HG03095 (cell line): ENCODE measurements around the gene TMC5.

ENCODE experiments used
- ATAC-seq: cut with Tn5 transposase; IDR thresholded peaks from one replicate; pipeline ENCODE4 v1.9.1; 2021; ENCODE audit warnings: moderate library complexity; ENCODE audit not compliant: unreplicated experiment

Gene TMC5

DNA sequence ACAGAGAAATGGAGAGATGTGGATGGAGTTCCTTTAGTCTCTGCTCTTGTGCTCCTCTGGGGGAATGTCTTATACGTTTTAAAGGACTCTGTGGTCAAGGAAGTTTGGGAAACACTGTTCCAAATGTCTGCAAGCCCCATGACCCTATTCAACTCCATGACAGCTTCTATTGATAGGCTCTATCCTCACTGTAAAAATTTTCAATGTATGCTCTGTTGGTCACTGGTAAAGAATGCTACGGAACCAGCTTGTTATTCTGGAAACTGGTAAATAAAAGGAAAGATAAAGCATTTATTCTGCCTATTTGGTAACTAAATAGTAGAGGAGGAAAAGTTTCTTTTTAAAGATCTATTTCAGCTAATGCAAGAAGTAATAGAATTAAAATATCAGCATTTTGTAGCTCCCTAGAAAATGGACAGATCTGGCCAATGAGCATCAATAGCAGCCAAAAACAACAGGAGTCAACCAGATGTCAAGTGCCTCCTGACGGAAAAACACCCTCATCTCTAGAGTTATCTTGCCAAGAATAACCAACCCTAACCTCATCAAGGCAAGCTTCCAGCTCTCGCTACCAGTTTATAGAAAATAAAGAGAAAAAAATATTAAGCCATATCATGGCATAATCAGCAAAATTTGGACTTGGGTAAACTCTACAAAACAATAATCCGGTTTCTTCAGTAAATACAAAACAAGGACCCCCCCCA lies 88.1 kb downstream of the TMC5 start:
- no peak for ATAC-seq

DNA sequence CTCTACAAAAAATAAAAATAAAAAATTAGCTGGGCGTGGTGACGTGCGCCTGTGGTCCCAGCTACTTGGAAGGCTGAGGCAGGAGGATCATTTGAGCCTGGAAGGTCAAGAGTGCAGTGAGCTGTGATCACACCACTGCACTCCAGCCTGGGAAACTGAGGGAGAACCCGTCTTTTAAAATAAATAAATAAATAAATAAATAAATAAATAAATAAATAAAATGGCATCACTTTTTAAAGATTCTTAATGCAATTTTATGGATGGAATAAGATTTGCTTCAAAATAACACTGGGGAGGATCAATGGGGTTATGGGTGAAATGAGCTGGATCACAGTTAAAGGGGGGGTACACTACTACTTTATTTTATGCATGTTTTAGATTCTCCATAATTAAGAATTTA lies 89.3 kb downstream of the TMC5 start:
- no peak for ATAC-seq

DNA sequence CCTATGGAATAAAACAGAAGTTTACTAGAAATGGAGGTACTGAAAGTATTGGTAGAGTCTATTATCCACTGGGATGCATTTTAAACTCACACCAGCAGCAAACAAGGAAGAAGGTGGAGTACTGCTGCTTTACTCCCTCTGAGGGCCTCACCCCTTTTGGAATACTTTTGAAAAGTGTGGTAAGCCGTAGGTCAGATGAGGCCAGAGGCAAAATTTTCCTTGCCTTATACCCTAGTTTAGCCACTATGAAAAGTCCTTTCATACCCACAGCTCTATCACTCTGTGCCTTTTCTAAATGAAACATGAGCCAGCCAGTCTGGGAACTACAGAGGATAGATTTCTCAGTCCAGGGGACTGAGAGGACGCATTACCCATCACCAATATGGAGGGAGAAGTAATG lies 90.2 kb downstream of the TMC5 start:
- no peak for ATAC-seq

DNA sequence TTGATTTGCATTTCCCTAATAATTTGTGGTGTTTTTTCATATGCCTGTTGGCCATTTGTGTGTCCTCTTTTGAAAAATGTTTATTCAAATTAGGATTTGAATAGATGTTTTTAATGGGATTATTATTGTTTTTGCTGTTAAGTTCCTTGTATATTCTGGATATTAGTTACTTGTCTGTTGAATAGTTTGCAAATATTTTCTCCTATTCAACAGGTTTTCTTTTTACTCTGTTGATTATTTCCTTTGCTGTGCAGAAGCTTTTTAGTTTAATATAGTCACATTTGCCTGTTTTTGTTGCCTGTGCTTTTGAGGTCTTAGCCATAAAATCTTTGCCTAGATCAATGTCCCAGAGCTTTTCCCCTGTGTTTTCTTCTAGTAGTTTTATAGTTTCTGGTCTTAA lies 94.6 kb downstream of the TMC5 start:
- no peak for ATAC-seq

DNA sequence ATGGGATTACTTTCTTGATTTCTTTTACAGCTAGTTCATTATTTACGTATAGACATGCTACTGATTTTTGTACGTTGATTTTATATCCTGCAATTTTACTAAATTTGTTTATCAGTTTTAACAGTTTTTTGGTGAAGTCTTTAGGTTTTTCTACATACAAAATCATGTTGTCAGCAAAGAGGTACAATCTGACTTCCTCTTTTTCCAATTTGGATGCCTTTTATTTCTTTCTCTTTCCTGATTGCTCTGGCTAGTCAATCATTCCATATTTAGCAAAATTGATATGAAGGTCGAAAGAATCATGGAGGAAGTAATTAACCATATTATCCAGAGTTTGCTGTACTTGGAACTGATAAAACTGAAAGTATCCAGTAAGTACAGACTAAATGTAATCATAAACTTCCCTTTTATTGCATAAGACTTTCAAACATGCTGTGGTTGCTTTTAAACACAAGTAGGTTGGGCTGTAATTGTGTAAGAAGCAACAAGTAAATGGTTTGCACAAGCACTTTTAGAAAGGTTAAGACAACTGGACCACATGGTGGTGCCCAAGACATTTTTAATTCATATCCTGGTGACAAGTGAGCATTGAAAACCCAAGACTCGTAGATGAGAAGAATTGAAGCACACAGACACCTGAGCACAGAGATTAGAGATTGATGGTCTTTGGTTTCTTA lies 95.8 kb downstream of the TMC5 start:
- ATAC-seq = no peak

DNA sequence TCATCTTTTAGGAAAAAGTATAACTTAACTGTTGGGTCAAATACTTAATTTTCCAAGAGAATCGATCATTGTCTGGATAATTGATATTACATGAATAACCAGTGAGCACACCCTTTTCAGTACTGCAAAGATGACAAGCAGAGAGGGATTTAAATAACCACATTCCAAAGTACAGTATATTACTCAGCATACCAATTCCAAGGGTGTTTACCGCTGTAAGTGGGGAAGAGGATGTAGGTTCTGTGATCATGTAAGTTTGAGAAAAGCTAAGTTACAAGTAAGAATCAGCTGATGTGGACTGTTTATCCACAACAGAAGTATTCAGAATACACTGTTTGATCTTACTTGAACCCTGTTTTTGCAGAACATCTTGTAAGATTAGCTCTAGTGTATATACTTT lies 98.1 kb downstream of the TMC5 start:
- no peak for ATAC-seq

DNA sequence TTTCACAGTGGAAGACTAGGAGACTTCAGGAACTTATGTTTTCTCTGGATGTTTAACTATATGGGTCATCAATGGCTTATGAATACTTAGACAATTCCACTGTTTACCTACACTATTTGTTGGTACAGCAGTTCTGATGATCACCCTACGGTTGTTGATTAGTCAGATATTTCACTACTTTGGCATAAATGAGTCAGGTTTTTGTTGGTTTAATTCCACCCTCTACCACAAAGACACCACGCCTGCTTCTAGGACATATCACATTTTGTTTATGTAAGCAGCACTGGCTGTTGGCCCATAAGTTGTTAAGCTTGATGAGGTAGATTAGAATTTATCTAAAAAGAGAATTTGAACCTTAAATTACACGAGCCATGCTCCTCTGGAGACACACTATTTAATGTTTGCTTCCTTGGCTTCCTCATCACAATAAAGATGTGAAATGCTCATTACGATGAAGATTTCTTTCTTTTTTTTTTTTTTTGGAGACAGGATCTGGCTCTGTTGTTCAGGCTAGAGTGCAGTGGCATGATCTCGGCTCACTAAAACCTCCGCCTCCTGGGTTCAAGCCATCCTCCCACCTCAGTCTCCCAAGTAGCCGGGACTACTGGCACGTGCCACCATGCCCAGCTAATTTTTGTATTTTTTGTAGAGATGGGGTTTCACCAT lies 99.9 kb downstream of the TMC5 start:
- no peak for ATAC-seq

DNA sequence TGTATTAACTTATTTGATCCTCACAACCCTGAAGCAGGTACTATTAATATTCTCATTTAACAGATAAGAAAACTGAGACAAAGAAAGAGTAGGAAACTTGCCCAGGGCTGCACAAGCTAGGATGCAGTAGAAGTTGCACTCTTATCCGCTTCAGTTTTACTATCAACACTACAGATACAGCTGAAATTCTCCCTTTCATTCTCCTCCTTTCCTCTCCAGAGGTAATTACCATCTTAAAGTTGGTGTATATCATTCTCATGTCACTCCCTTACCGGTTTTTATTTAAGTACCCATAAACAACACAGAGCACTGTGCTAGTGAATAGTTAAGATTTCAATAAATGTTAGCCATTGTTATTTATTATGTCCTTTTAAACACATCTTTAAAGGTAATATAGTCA lies 100.7 kb downstream of the TMC5 start:
- no peak for ATAC-seq

DNA sequence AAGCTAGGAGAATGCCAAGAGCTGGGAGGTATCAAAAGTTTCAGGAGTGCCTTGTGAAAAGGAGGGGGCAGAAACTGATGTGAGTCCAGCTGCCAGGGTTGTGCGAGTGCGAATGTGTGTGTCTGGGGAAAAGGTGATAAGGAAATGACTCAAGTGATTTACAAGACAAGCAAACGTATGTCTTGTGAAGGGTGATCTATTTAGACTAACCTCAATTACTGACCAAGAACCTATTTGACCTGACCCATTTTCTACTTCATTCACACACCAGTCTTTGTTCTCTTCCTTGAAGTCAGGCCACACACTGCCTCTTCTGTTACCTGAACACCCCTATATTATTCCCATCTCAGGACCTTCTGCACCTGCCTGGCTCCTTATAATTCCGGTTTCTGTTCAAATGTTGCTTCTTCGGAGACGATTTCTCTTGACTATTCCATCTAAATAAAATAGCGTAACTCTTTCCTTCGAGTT lies 103.2 kb downstream of the TMC5 start:
- no peak for ATAC-seq

DNA sequence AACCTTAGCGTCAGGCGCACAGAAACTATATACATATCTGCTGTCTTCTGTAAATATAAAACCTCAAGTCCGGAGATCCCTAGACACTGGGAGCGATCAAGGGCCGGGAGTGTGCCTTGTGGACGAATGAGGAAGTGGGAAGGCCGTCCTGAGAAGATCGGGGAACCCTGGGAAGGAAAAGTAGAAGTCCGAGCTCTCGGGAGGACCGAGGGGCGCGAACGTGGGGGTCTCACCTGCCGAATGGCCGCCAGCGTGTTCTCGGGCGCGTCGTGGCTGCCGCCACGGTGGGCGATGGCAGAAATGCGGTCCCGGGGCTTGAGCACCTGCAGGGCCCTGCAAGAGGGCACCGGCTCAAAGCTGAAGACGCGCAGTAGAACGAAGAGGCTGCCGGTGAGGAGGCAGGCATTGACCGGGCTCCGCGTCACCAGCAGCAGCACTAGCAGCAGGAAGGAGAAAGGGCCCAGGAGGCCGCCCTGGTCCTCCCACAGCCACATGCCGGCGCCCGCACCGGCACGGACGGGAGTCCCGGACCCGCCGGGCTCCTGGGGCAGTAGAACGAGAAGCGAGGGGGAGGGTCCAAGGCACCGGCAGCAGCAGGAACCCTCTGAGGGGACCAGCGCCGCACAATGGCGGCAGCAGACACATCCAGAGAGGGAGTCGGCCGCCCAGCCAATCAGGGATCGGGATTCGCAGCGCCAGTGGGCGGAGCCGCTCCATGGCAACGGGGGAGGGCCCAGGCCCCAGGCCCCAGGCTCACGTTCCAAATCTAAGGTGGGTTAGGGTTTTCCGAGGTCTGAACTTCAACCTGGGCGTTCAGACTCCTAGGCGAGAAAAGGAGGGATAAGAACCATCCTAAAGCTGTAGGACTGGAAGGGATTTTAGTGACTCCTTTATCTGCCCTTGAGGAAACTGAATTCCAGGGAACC lies 104.1 kb downstream of the TMC5 start, which contains the start of gene GDE1:
GDE1 (minus strand) TSS at position 628 of the 926 bp plus-strand sequence; CDS start at position 494, 134 bp downstream.
- ATAC-seq = peak; percentile 66

DNA sequence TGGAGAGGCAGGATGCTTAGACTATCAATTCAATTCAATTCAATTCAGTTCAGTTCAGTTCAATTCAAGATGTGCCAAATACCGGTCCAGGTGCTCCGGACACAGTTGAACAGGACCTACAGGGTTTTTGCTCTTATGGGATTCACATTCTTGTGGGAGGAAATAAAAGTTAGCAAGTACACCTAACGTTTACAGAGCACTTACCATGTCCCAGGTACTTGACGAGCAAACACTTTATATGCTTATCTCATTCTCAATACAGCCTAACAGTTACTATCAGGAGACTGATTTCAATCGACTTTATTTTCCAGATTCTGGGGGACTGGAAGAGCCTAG lies 104.7 kb downstream of the TMC5 start:
- no peak for ATAC-seq

DNA sequence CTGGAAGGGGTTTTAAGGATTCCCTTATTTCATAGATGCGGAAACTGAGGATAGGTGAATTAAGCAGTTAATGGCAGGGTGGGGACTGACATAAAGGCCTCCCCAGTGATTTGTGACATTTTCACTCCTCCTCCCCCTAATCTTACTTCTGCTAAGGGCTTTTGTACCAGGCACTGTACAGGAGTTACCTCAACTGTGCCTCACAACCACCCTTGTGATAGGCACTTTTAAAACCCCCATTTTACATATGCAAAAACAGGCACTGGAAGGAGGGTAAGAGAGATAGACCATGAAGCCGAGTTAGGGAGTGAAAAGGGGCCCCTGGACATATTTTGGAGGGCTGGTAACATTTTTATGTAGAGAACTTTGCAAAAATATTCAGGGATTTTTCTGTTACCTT lies 105.1 kb downstream of the TMC5 start:
- no peak for ATAC-seq

DNA sequence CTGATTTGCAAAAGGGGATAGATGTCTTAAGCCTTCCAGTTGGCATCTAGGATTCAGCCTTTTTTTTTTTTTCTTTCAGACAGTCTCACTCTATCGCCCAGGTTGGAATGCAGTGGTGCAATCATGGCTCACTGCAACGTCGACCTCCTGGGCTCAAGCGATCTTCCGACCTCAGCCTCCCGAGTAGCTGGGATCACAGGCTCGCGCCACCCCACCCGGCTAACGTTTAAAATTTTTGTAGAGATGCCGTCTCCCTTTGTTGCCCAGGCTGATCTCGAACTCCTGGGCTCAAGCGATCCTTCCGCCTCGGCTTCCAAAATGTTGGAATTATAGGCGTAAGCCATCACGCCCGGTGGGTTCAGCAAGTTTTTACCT lies 105.5 kb downstream of the TMC5 start:
- no peak for ATAC-seq

DNA sequence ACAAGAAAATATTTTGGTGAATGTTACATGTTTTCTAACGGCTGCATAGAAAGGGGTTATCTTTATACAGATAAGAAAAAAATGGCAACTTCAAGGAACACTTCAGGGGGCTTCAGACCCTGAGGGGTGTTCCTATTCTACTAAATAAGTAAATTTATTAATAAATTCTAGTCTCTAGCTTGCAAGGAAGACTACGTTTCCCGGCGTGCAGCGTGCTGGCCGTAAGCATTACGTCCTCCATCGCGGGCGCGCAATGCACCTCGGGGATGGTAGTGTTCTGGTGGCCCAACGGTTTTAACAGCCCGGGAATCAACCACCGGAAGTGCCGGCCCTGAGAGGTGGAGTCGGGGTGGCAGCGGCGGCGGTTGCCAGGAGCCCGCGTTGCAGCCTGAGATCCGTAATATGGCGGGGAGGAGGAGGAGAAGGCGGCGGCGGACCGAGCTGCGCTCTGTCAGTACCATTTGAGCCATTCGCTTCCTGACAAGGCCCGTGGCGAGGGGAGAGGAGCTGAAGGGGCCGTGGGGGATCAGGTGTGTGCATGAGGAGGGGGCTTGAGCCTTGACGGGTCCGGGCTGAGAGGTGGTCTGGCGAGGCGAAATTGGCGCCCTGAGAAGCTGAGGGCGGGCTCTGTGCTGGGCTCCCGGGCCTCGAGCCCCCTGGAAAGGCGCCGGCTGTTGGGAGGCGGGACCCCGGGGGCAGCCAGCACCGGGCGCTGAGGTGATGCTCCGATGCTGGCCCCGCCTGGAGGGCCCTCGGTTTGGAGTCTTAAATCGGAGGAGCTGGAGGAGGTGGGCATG lies 106.1 kb downstream of the TMC5 start, which contains the start of gene CCP110:
CCP110 (plus strand) TSS at position 384 of the 797 bp plus-strand sequence. CDS start 3,940 bp downstream, outside the sequence.
- peak; percentile 60 for ATAC-seq

DNA sequence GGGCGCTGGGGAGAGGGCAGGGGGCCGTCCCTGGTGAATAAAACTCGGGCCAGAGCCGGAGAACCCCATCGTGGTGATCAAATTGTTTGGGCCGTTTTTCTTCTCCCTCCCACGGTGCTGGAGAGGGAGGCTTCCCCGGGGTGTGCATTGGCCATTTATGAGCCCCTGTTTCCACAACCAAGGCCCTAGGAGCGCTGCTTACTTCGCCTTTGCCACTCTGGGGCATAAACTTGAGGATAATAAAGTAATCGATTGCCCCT lies 106.6 kb downstream of the TMC5 start:
- ATAC-seq = no peak

DNA sequence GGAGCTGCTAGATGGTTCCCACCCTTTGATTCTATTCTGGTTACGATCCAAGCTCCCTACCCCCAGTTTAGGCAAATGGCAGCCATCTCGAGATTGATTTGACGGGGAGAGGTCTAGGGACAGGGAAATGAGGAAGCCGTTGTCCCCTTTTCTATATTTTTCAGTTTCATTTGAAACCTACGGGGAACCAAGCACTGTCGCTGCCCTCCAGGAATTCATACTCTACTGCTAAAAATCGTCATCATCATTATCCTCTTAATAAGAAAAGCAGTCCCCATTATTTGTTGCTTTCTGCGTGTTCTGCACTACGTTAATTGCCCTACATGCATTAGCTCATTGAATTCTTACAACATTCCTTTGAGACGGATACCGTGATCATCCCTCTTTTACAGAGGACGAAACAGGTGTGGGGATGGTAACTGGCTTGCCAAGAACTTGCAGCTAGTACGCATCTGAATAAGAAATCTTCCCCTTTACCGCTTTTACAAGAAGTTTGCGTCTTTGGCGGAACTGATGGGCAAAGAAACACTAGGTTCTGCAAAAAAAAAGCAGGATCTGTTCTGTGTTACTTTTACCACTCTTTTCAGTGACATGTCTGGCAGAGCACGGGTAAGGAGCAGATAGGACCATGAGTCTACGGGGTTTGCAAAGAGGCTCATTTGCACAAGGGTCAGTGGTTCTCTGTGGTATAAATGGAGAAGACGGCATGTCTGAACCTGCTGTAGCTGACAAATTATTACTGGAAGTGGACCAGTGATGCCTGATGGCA lies 107.1 kb downstream of the TMC5 start:
- no peak for ATAC-seq

DNA sequence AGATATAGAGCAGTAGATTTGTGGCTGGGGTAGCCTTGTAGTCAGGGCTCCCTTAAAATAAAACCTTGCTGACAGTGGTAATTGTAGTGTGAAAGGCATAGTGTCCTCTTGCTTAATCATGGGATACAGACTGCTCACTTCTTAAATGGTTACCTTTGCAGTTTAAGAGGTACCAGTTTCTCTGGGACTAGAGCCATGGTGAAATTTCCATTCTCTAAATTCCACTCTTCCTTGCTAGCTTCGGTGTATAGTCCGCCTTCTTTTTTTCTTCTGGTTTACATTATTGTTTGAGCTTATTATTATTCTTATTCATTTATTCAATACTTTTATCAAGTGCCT lies 107.7 kb downstream of the TMC5 start:
- no peak for ATAC-seq

DNA sequence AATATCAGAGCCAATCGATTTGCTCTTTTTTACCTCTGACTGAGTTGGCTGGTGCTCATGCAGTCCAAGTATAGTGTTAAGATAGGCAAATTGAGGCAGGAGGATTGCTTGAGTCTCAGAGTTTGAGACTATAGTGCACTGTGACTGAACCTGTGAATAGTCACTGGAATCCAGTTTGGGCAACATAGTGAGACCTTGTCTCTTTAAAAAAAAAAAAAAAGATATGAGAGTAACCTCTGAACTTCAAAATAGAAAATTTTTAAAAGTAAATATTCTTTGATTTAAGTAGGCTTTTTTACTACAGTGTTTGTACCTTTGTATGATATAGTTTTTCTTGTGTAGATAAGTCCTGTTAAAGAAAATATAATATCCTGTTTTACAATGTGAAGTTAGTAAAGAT lies 109.5 kb downstream of the TMC5 start:
- no peak for ATAC-seq

DNA sequence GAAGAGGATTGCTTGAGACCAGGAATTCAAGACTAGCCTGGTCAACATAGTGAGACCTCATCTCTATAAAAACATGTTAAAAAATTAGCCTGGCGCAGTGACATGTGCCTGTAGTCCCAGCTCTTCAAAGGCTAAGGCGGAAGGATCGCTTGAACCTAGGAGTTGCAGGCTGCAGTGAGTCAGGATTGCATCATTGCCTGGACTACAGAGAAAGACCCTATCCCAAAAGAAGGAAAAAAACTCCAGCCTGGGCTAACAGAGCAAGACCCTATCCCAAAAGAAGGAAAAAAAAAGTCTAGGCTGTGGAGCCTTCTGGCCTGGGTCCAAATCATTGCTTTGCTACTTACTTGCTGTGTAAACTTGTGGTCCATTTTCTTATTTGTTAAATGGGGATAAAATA lies 111.0 kb downstream of the TMC5 start:
- ATAC-seq = no peak

DNA sequence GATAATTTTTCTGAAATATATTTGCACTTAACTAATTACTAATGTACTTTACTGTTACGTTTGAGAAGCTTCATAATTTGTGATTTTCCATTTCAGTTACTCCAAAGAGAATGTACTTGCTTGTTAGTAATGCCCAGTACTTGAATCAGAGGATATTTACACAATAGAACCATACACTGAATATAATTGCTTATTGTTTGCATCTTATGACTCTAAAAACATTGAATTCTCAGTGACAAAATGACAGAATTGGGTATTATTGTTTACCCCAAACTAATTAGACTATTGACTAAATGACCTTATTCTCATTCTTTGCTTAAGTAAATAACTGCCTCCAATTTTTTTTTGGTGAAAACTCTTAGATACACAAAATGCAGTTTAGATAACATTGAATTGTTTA lies 114.9 kb downstream of the TMC5 start:
- no peak for ATAC-seq
